H7 (cell line): Measurements from ENCODE around the gene OPRL1. TPM values are rescaled to one million over a fixed set of nuclear protein-coding genes. Genes with fewer than 3 reads are reported as not detected.
"Not testable (repeated sequence)": the region's sequence is repeated elsewhere in the genome, so short reads cannot be mapped to it uniquely, and the experiment has no call there.

Experiments used
- DNase-seq: peaks from one replicate; pipeline ENCODE4 v3.0.0; 2012
- H3K27me3 ChIP-seq: 2 replicates; pipeline ENCODE4 v1.6.0; 2011; ENCODE audit warnings: mild to moderate bottlenecking, low read length; ENCODE audit not compliant: control insufficient read depth, insufficient read depth
- H3K36me3 ChIP-seq: replicated peaks from 2 replicates; pipeline ENCODE4 v1.5.1; 2011; ENCODE audit warnings: low read length; ENCODE audit not compliant: control insufficient read depth, insufficient read depth
- H3K4me3 ChIP-seq: 2 replicates; pipeline ENCODE4 v1.5.1; 2011; ENCODE audit warnings: low read depth, mild to moderate bottlenecking, control low read depth, low read length, moderate library complexity; ENCODE audit not compliant: insufficient read depth
- total RNA-seq: library from RNA; depleted of rRNA; stranded (reverse); fragments of >200 nt; shearing (Covaris generic); gene quantifications from 2 replicates; pipeline ENCODE4 v1.2.3, GENCODE V29; 2014

The OPRL1 gene
- total RNA-seq, 1 experiment from 2014 or later, result 2.4 TPM

GRCh38 chr20:64079273-64080012 is 439 bp upstream of the OPRL1 start, which contains the start of gene RGS19:
Gene RGS19, minus strand, starts transcription at chr20:64079518. Its CDS starts 2,632 bp downstream, at chr20:64076886.
- peak; percentile 99 for DNase-seq
- Histone ChIP-seq H3K36me3 (no peaks in the 10 kb centered on the region), H3K4me3 (peak within 1 kb of the TSS; percentile 79), H3K27me3 (peaks cover 28% of the 10 kb centered on the region)

- H3K4me3 ChIP-seq, result peak overlapping the region; percentile 79
- H3K27me3 ChIP-seq, result peaks cover 38% of the 10 kb centered on the region
- no peak for DNase-seq
- no peaks in the 10 kb centered on the region for H3K36me3 ChIP-seq
Measured at GRCh38 chr20:64080813-64081623, 1.1 kb downstream of the OPRL1 start.

- no peak for DNase-seq
- no peak overlapping the region for H3K4me3 ChIP-seq
- H3K27me3 ChIP-seq, result peaks cover 38% of the 10 kb centered on the region
- H3K36me3 ChIP-seq, result no peaks in the 10 kb centered on the region
Measured at GRCh38 chr20:64081624-64081964, 1.7 kb downstream of the OPRL1 start.

GRCh38 chr20:64082126-64082731 is 2.3 kb downstream of the OPRL1 start:
- H3K4me3 ChIP-seq, result no peak overlapping the region
- no peaks in the 10 kb centered on the region for H3K36me3 ChIP-seq
- H3K27me3 ChIP-seq, result peaks cover 38% of the 10 kb centered on the region
- DNase-seq, result peak; percentile 86

- Histone ChIP-seq H3K27me3 (peaks cover 38% of the 10 kb centered on the region), H3K4me3 (peak overlapping the region; percentile 28)
Measured at GRCh38 chr20:64082820-64083377, 3.0 kb downstream of the OPRL1 start.

GRCh38 chr20:64083378-64083803 is 3.5 kb downstream of the OPRL1 start:
- Histone ChIP-seq H3K36me3 (no peaks in the 10 kb centered on the region), H3K4me3 (peak overlapping the region; percentile 64), H3K27me3 (peaks cover 38% of the 10 kb centered on the region)
- peak; percentile 97 for DNase-seq

More at GRCh38 chr20:64082820-64083377, 3.0 kb downstream of the OPRL1 start:
- H3K36me3 ChIP-seq, result no peaks in the 10 kb centered on the region
- DNase-seq, result no peak

- DNase-seq, result peak; percentile 88
- H3K4me3 ChIP-seq, result peak within 1 kb of the TSS; percentile 64
- no peaks in the 10 kb centered on the region for H3K36me3 ChIP-seq
- peaks cover 38% of the 10 kb centered on the region for H3K27me3 ChIP-seq
Measured at GRCh38 chr20:64083804-64084684, 4.2 kb downstream of the OPRL1 start, which contains the start of gene LKAAEAR1. Gene LKAAEAR1, minus strand, starts transcription at chr20:64084398. Its CDS starts 179 bp downstream, at chr20:64084219.

- DNase-seq, result peak; percentile 90
- H3K36me3 ChIP-seq, result no peaks in the 10 kb centered on the region
- H3K27me3 ChIP-seq, result peaks cover 38% of the 10 kb centered on the region
- H3K4me3 ChIP-seq, result peak overlapping the region; percentile 64; the same call in 1 of the 2 replicates
Measured at GRCh38 chr20:64084685-64085152, 4.8 kb downstream of the OPRL1 start.

GRCh38 chr20:64086801-64087200 is 6.9 kb downstream of the OPRL1 start:
- Histone ChIP-seq H3K4me3 (no peak overlapping the region), H3K27me3 (peaks cover 30% of the 10 kb centered on the region), H3K36me3 (no peaks in the 10 kb centered on the region)
- DNase-seq, result no peak

- H3K27me3 ChIP-seq, result peaks cover 26% of the 10 kb centered on the region
- not testable (repeated sequence) for H3K4me3 ChIP-seq, DNase-seq, H3K36me3 ChIP-seq
Measured at GRCh38 chr20:64087226-64087825, 7.4 kb downstream of the OPRL1 start.

- not testable (repeated sequence) for H3K36me3 ChIP-seq, DNase-seq, H3K4me3 ChIP-seq
- peaks cover 18% of the 10 kb centered on the region for H3K27me3 ChIP-seq
Measured at GRCh38 chr20:64088586-64088985, 8.7 kb downstream of the OPRL1 start.

GRCh38 chr20:64090165-64090564 is 10.3 kb downstream of the OPRL1 start:
- peaks cover 3% of the 10 kb centered on the region for H3K27me3 ChIP-seq
- H3K36me3 ChIP-seq, result no peaks in the 10 kb centered on the region
- no peak overlapping the region for H3K4me3 ChIP-seq
- no peak for DNase-seq

- Histone ChIP-seq H3K4me3 (no peak overlapping the region), H3K36me3 (no peaks in the 10 kb centered on the region), H3K27me3 (no peaks in the 10 kb centered on the region)
- DNase-seq, result no peak
Measured at GRCh38 chr20:64091340-64091739, 11.5 kb downstream of the OPRL1 start.
